Ascending aorta (tissue), 2 donors: ENCODE data around the gene SOX2. TPM values are rescaled to one million over a fixed set of nuclear protein-coding genes. Genes with fewer than 3 reads are reported as not detected.

Source experiments
- DNase-seq, 2 donors: peaks; one replicate each; pipeline ENCODE4 v3.0.0-alpha.2; 2019; ENCODE audit warnings: low spot score in 2 of 2
- H3K27ac ChIP-seq, 2 donors: fragments of 200-600 bp; sonication (generic); one replicate each; pipeline ENCODE4 v1.5.1; 2016 to 2017; ENCODE audit warnings: mild to moderate bottlenecking in 1 of 2
- H3K27me3 ChIP-seq: fragments of 200-600 bp; sonication (generic); one replicate; pipeline ENCODE4 v1.5.1; 2017
- H3K36me3 ChIP-seq, 2 donors: fragments of 200-600 bp; sonication (generic); one replicate each; pipeline ENCODE4 v1.5.1; 2016
- H3K4me1 ChIP-seq, 2 donors: fragments of 200-600 bp; sonication (generic); one replicate each; pipeline ENCODE4 v1.5.1; 2016 to 2017; ENCODE audit warnings: mild to moderate bottlenecking in 1 of 2
- H3K4me3 ChIP-seq, 2 donors: fragments of 200-600 bp; sonication (generic); one replicate each; pipeline ENCODE4 v1.5.1; 2016 to 2017; ENCODE audit warnings: mild to moderate bottlenecking in 1 of 2
- H3K9me3 ChIP-seq, 2 donors: fragments of 200-600 bp; sonication (generic); one replicate each; pipeline ENCODE4 v1.5.1; 2016
- intact Hi-C: fragments of 100-400 bp; cut with DNase I; formaldehyde crosslinking; loops from one replicate; pipeline ENCODE4 v1.15.1; 2023
- total RNA-seq: library from RNA; depleted of rRNA; stranded (reverse); fragments of >200 nt; gene quantifications from one replicate; pipeline ENCODE4 v1.1.0, GENCODE V29; 2016
- TF ChIP-seq, protein P1 (sequence below), 3 experiments: fragments of 200-600 bp in 2 of 3; fragments of 450-650 bp in 1 of 3; sonication (generic) in 2 of 3; IDR thresholded peaks; one replicate each; pipeline ENCODE4 v1.5.1; 2016 to 2019; ENCODE audit warnings: antibody characterized with exemption in 3 of 3, mild to moderate bottlenecking in 1 of 3, moderate library complexity in 1 of 3

Gene SOX2
- total RNA-seq, 1 donor from 2014 or later: 2.0 TPM

- Histone ChIP-seq H3K4me3 (no peak overlapping the region), H3K4me1 (peaks cover 7 to 10% of the 10 kb centered on the region in 2 donors), H3K9me3 (no peaks in the 10 kb centered on the region), H3K27me3 (peaks cover 65% of the 10 kb centered on the region), H3K27ac (no peak overlapping the region), H3K36me3 (no peaks in the 10 kb centered on the region)
- TF ChIP-seq, protein P1, sequence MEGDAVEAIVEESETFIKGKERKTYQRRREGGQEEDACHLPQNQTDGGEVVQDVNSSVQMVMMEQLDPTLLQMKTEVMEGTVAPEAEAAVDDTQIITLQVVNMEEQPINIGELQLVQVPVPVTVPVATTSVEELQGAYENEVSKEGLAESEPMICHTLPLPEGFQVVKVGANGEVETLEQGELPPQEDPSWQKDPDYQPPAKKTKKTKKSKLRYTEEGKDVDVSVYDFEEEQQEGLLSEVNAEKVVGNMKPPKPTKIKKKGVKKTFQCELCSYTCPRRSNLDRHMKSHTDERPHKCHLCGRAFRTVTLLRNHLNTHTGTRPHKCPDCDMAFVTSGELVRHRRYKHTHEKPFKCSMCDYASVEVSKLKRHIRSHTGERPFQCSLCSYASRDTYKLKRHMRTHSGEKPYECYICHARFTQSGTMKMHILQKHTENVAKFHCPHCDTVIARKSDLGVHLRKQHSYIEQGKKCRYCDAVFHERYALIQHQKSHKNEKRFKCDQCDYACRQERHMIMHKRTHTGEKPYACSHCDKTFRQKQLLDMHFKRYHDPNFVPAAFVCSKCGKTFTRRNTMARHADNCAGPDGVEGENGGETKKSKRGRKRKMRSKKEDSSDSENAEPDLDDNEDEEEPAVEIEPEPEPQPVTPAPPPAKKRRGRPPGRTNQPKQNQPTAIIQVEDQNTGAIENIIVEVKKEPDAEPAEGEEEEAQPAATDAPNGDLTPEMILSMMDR (IDR thresholded peaks at IDR 0.05): peak in 2 of 3 experiments; percentile 62 to 64
- intact Hi-C loops: no loop called here
- DNase-seq: no peak
These were observed 11.3 kb upstream of the SOX2 start for GRCh38 chr3:181700168-181701087.

- Histone ChIP-seq H3K36me3 (no peaks in the 10 kb centered on the region), H3K27ac (no peak overlapping the region), H3K4me3 (no peak overlapping the region), H3K9me3 (no peaks in the 10 kb centered on the region), H3K27me3 (peaks cover 58% of the 10 kb centered on the region), H3K4me1 (peaks cover 3 to 4% of the 10 kb centered on the region in 2 donors)
- intact Hi-C loops: no loop called here
- DNase-seq: no peak
- TF ChIP-seq, protein P1 (IDR thresholded peaks at IDR 0.05): no peak
These were observed 10.6 kb upstream of the SOX2 start for GRCh38 chr3:181701096-181701495.

GRCh38 chr3:181703601-181704420 is 7.9 kb upstream of the SOX2 start:
- no peak for DNase-seq
- Histone ChIP-seq H3K9me3 (no peaks in the 10 kb centered on the region), H3K4me3 (peak overlapping the region in 1 of 2 donors; percentile 11), H3K27me3 (peaks cover 47% of the 10 kb centered on the region), H3K36me3 (no peaks in the 10 kb centered on the region), H3K27ac (no peak overlapping the region), H3K4me1 (no peaks in the 10 kb centered on the region)
- TF ChIP-seq, protein P1 (IDR thresholded peaks at IDR 0.05): no peak
- intact Hi-C loops: no loop called here

DNA sequence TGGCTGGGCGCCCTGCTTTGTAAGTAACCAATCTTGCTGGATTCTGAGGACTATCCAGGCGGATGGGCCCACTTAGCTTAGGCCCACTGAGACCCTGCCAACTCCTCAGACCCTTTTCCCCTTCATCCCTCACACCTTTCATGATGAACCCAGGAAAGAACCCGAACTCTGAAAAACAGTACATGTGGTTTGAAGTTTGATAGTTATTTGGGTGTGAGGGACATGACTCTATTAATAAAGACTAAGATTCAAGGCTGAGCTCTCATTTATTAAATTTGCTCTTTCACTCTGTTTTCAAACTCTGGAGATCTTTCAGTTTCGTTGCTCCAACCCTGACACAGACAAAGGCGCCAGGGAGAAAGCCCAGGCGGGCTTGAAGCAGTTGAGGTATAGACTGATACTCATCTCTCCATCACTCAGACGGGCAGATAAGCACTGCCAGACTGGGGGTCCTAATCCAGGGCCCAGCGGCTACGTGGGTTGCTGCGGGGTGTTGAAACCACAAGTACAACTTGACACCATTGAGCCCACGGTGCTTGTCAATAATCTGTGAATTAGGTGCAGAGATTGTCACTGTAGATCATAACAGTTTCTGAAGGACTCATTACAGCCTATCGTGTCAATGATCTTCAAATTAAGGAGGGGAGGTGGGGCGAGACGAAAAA is 7.2 kb upstream of the SOX2 start:
- Histone ChIP-seq H3K27ac (no peak overlapping the region), H3K27me3 (peaks cover 47% of the 10 kb centered on the region), H3K4me3 (no peak overlapping the region), H3K4me1 (no peaks in the 10 kb centered on the region), H3K9me3 (no peaks in the 10 kb centered on the region), H3K36me3 (no peaks in the 10 kb centered on the region)
- TF ChIP-seq, protein P1 (IDR thresholded peaks at IDR 0.05): no peak
- DNase-seq: no peak
- intact Hi-C loops: loop anchor here (5.0 kb wide), 1 partner anchor 978 kb away; no protein-coding TSS in a partner anchor

DNA sequence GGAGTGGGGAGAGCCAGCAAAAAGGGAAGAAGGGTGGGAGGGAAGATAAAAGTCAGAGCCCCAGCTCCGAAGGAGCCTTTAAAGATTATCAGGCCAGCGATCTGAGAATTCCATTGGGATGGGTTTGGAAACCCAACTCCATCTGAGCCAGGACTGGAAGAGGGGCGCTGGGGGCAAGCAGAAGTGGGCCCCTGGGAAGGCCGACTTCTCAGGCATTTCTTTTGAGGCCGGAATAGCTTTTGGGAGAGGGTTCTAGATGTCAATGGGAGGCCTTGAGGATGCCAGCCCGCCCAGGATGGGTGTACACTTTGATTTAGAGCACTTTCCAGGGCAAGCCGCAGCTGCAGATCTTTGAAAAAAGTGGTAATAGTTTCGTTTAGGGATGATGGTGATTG is 6.6 kb upstream of the SOX2 start:
- DNase-seq: no peak
- no peaks in the 10 kb centered on the region for H3K9me3 ChIP-seq
- H3K36me3 ChIP-seq: no peaks in the 10 kb centered on the region
- intact Hi-C loops: loop anchor here (5.0 kb wide), 1 partner anchor 977 kb away; no protein-coding TSS in a partner anchor
- no peaks in the 10 kb centered on the region for H3K4me1 ChIP-seq
- TF ChIP-seq, protein P1 (IDR thresholded peaks at IDR 0.05): no peak
- H3K4me3 ChIP-seq: no peak overlapping the region
- H3K27ac ChIP-seq: no peak overlapping the region
- H3K27me3 ChIP-seq: peaks cover 47% of the 10 kb centered on the region
